GM18508 (cell line): ENCODE measurements around the gene CD300A.
"Not testable (repeated sequence)": the region's sequence is repeated elsewhere in the genome, so short reads cannot be mapped to it uniquely, and the experiment has no call there.

Source experiments
- ATAC-seq: cut with Tn5 transposase; IDR thresholded peaks from one replicate; pipeline ENCODE4 v1.9.1; 2021; ENCODE audit warnings: moderate number of reproducible peaks; ENCODE audit not compliant: insufficient read depth, unreplicated experiment

CD300A gene

GRCh38 chr17:74475189-74475588 is 8.8 kb downstream of the CD300A start:
- no peak for ATAC-seq

GRCh38 chr17:74477411-74477810 is 11.0 kb downstream of the CD300A start:
- ATAC-seq = no peak

- no peak for ATAC-seq
Measured at GRCh38 chr17:74478420-74479100, 12.1 kb downstream of the CD300A start.

- no peak for ATAC-seq
Measured at GRCh38 chr17:74480290-74480689, 13.9 kb downstream of the CD300A start.

GRCh38 chr17:74481621-74482020 is 15.2 kb downstream of the CD300A start:
- ATAC-seq = no peak

- no peak for ATAC-seq
Measured at GRCh38 chr17:74484066-74484465, 17.6 kb downstream of the CD300A start.

- no peak for ATAC-seq
Measured at GRCh38 chr17:74485022-74485743, 18.7 kb downstream of the CD300A start.

GRCh38 chr17:74485841-74486240 is 19.4 kb downstream of the CD300A start:
- no peak for ATAC-seq

- ATAC-seq = not testable (repeated sequence)
Measured at GRCh38 chr17:74488276-74488675, 21.8 kb downstream of the CD300A start.

- ATAC-seq = no peak
Measured at GRCh38 chr17:74490716-74491115, 24.3 kb downstream of the CD300A start.

GRCh38 chr17:74491626-74492025 is 25.2 kb downstream of the CD300A start:
- no peak for ATAC-seq

- ATAC-seq = no peak
Measured at GRCh38 chr17:74493331-74493833, 26.9 kb downstream of the CD300A start.

- no peak for ATAC-seq
Measured at GRCh38 chr17:74497471-74497870, 31.0 kb downstream of the CD300A start.

- ATAC-seq = no peak
Measured at GRCh38 chr17:74499992-74500391, 33.6 kb downstream of the CD300A start.

GRCh38 chr17:74502861-74503260 is 36.4 kb downstream of the CD300A start:
- ATAC-seq = no peak

- not testable (repeated sequence) for ATAC-seq
Measured at GRCh38 chr17:74503949-74504348, 37.5 kb downstream of the CD300A start.

- ATAC-seq = no peak
Measured at GRCh38 chr17:74508156-74508555, 41.7 kb downstream of the CD300A start.

GRCh38 chr17:74512036-74512435 is 45.6 kb downstream of the CD300A start:
- ATAC-seq = no peak

- no peak for ATAC-seq
Measured at GRCh38 chr17:74512624-74513091, 46.2 kb downstream of the CD300A start.

GRCh38 chr17:74513987-74514631 is 47.7 kb downstream of the CD300A start:
- ATAC-seq = no peak
